ENCODE measurements around the gene CFAP46.
"Not testable (repeated sequence)": the region's sequence is repeated elsewhere in the genome, so short reads cannot be mapped to it uniquely, and the experiment has no call there.

Gene CFAP46

GRCh38 chr10:132898391-132899053 lies 43.8 kb downstream of the CFAP46 start:
- no peak for DNase-seq

- DNase-seq, result no peak
These were observed 44.6 kb downstream of the CFAP46 start for GRCh38 chr10:132897516-132898381.

DNA sequence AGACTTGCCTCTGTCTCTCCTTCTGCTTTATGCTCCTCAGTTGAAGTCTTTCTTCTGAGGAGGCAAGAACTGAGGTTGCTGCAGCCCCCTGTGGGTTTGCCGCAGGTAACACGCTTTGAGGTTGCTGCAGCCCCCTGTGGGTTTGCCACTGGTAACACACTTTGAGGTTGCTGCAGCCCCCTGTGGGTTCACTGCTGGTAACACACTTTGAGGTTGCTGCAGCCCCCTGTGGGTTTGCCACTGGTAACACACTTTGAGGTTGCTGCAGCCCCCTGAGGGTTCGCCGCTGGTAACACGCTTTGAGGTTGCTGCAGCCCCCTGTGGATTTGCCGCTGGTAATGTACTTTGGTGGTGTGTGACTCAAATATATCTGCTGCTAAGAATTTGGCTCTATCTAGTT lies 48.6 kb downstream of the CFAP46 start:
- DNase-seq, result not testable (repeated sequence)

GRCh38 chr10:132893090-132893489 lies 49.3 kb downstream of the CFAP46 start:
- DNase-seq, result no peak

GRCh38 chr10:132892004-132892403 lies 50.4 kb downstream of the CFAP46 start:
- no peak for DNase-seq

GRCh38 chr10:132891368-132891767 lies 51.0 kb downstream of the CFAP46 start:
- no peak for DNase-seq

DNA sequence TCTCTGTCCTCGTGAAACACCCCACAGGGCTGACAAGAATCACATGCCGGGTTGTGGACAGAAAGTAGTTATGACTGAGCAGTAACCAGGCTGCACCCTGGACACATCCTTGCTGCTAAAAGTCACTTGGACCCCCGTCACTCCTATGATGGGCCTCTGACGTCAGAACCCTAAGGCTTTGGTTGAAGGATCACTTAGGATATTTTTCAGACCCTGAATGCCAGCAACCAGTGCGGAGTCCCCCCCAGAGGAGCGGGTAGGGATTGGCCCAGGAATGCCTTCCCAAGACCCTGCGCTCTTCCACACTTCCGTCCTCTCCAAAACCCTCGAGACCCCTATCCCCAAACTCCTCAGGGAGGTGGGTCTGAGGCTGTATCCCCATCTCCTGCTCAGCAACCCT lies 52.1 kb downstream of the CFAP46 start:
- DNase-seq, result no peak

DNA sequence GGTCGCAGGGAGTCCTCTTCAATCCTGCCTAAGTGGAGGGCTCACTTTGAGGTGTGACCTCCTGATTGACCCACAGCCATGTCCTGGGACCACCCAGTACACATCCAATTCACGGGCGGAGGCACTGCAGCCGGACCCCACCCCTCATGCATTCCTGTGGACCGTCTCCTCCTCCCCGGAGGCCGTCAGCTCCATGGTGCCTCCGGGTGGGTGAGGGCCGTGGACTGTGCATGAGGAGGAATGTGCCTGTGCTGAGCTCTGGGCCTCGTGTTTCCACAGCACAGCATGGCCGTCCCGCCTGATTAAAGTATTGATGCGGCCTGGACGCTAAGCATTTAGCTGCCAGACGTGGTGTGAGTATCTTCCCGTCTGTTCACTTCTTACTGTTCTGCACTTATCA lies 52.8 kb downstream of the CFAP46 start:
- DNase-seq, result no peak

DNA sequence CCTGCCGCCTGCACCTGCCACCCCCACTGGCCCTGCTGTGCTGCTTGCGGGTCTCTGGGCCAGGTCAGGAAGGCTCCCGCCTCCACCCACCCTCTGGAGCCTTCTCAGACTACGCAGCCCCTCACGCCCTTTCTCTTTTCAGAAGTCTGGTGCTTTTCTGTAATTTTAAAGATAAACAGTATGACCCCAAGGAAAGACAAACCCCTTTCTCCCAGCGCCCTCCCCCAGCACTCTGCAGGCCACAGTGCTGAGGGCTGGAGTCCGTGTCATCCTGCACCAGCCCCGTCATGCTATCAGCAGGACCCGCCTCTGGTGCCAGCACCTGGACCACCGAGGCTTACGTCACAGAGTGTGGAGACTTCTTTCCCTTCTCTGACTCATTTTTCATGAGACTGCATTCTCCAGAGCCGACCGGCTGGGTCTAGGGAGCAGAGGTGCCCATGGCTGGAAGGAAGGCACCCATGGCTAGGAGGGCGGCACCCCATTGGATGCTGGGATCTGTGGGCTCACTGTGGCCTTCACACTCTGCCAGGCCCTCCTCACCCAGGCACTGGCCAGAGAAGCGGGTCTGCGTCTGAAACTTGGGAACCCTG lies 53.4 kb downstream of the CFAP46 start:
- peak; percentile 10 for DNase-seq

GRCh38 chr10:132888446-132888845 lies 53.9 kb downstream of the CFAP46 start:
- not testable (repeated sequence) for DNase-seq

- DNase-seq, result no peak
These were observed 55.9 kb downstream of the CFAP46 start for GRCh38 chr10:132886211-132887099.

GRCh38 chr10:132885451-132886210 lies 56.7 kb downstream of the CFAP46 start:
- DNase-seq, result no peak

GRCh38 chr10:132884691-132885271 lies 57.6 kb downstream of the CFAP46 start:
- DNase-seq, result no peak

DNA sequence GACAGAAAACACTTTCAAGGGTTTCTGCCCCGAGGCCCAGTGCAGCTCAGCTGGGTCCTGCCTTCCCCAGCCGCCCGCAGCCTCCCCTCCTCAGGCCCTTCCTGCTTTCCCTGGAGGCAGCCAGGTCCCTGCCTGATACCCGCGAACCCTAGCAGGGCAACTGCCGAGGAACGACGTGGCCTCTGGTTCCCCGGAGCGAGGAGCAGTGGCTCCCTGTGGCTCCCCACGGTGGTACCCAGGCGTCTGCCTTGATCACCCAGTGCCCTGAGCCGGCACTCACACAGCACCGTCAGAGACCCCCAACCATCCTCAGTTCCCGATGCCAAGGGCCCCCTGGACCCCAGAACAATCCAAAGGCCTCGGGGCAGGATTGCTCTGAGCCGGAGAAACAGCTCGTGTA lies 58.3 kb downstream of the CFAP46 start:
- DNase-seq, result no peak

DNA sequence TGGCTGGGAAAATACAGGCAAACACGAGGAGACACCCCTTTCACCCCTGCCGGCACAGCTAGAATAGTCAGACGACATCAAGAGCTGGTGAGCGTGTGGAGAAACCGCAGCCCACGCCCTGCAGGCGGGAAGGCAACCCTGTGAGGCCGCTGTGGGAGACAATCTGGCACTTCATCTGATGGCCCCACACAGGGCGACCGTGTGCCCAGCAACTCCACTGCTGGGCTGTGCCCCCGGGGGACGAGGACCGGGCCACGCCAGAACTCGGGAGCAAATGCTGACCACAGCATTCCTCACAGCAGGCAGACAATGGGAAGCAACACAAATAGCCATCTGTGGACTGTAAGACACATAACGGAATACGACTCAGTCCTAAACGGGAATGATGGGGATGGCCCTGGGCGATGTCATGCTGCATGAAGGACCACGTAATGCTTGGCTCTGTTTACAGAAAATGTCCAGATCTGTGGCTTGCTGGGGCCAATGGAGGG lies 58.9 kb downstream of the CFAP46 start:
- DNase-seq, result no peak

- DNase-seq, result no peak
These were observed 60.1 kb downstream of the CFAP46 start for GRCh38 chr10:132882069-132882951.

GRCh38 chr10:132881186-132881920 lies 61.0 kb downstream of the CFAP46 start:
- no peak for DNase-seq

DNA sequence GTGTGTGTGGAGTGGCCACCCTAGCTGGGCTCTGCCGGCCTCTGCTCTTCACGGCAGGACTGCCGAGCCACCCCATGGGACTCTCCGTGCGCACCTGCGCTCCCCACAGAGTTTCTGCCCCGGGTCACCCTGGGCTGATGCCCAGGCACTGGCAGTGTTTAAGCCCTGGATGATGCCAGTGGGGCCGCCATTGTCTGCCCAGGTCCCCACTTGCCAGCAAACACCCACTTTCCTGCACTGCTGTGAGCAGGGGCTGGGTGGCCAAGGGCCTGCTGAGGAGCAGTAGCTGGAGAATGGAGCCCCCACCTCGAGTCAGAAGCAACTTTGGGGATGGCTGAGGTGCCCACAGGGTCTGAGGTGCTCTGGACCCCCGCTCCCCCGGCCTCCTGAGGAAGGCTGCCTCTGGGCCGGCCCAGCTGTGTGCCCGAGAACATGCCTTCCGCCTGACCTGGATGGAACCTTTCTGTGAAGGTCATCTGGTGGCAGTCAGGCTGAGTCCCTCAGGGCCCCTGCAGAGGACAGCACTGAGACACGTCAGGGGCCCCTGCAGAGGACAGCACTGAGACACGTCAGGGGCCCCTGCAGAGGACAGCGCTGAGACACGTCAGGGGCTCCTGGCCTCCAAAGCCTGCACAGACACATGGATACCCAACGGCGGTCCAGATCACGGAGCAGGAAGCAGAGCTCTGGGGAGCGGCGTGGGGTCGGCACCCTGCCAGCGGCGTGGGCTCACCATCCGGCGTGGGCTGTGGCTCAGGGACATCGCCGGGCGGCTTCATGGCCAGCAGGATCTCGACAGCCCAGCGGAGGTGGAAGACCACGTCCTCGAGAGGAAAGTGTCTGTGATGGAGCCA lies 62.0 kb downstream of the CFAP46 start:
- DNase-seq, result no peak
